Stimulated activated CD4-positive, alpha-beta T cell treated with anti-CD3 and anti-CD28 coated beads, Interleukin-4, amount 100 ng/mL, for 4 hours (primary cell): ENCODE measurements around the gene CCND1.
"Not testable (repeated sequence)": the region's sequence is repeated elsewhere in the genome, so short reads cannot be mapped to it uniquely, and the experiment has no call there.

Source experiments
- DNase-seq, 2 experiments: peaks; one replicate each; pipeline ENCODE4 v3.0.0-alpha.2; 2020

Gene CCND1

GRCh38 chr11:69618237-69618636 is 22.7 kb upstream of the CCND1 start:
- DNase-seq = no peak

GRCh38 chr11:69620683-69621290 is 20.2 kb upstream of the CCND1 start:
- DNase-seq = no peak

- not testable (repeated sequence) for DNase-seq
Observed at GRCh38 chr11:69622097-69622681, 18.8 kb upstream of the CCND1 start.

- no peak for DNase-seq
Observed at GRCh38 chr11:69624293-69624692, 16.7 kb upstream of the CCND1 start.

- DNase-seq = no peak
Observed at GRCh38 chr11:69625476-69625875, 15.5 kb upstream of the CCND1 start.

- DNase-seq = no peak
Observed at GRCh38 chr11:69627551-69627950, 13.4 kb upstream of the CCND1 start.

GRCh38 chr11:69630017-69630416 is 10.9 kb upstream of the CCND1 start:
- no peak for DNase-seq

- no peak for DNase-seq
Observed at GRCh38 chr11:69630424-69630823, 10.5 kb upstream of the CCND1 start.

- no peak for DNase-seq
Observed at GRCh38 chr11:69632900-69633299, 8.1 kb upstream of the CCND1 start.

- no peak for DNase-seq
Observed at GRCh38 chr11:69634069-69634468, 6.9 kb upstream of the CCND1 start.

GRCh38 chr11:69634590-69634989 is 6.4 kb upstream of the CCND1 start:
- no peak for DNase-seq

GRCh38 chr11:69635195-69635594 is 5.8 kb upstream of the CCND1 start:
- no peak for DNase-seq

GRCh38 chr11:69635804-69636511 is 5.0 kb upstream of the CCND1 start:
- no peak for DNase-seq

GRCh38 chr11:69636512-69637197 is 4.3 kb upstream of the CCND1 start:
- no peak for DNase-seq

GRCh38 chr11:69637198-69637940 is 3.6 kb upstream of the CCND1 start:
- DNase-seq = no peak

GRCh38 chr11:69637941-69638871 is 2.8 kb upstream of the CCND1 start:
- no peak for DNase-seq

- DNase-seq = no peak
Observed at GRCh38 chr11:69638941-69639681, 1.8 kb upstream of the CCND1 start.

GRCh38 chr11:69639831-69640230 is 1.1 kb upstream of the CCND1 start:
- DNase-seq = no peak

- DNase-seq = no peak
Observed at GRCh38 chr11:69640260-69640994, 529 bp upstream of the CCND1 start.
